GM19467 (cell line): ENCODE measurements around the gene RUNDC3A.
"Not testable (repeated sequence)": the region's sequence is repeated elsewhere in the genome, so short reads cannot be mapped to it uniquely, and the experiment has no call there.

Source experiments
- ATAC-seq: cut with Tn5 transposase; IDR thresholded peaks from one replicate; pipeline ENCODE4 v1.9.1; 2021; ENCODE audit warnings: mild to moderate bottlenecking, moderate library complexity; ENCODE audit not compliant: unreplicated experiment

Gene RUNDC3A

DNA sequence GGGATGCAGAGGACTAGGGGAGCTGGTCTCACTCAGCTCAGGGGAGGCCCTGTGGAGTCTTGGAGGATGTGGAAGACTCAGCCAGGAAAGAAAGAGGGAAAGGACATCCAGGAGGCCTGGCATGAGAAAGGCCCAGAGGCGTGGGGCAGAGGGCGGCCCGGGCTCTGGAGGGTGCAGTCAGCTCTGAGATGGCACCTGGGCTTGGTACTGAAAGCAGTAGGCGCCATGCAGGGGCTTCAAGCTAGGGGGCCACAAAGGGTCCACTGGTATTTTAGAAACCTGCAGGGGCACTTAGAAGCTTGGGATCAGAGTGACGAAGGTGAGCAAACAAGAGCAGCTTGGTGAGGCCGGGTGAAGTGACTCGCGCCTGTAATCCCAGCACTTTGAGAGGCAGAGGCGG, 49.7 kb downstream of the RUNDC3A start:
- no peak for ATAC-seq

GRCh38 chr17:44359006-44359405, 50.6 kb downstream of the RUNDC3A start:
- ATAC-seq, result no peak

DNA sequence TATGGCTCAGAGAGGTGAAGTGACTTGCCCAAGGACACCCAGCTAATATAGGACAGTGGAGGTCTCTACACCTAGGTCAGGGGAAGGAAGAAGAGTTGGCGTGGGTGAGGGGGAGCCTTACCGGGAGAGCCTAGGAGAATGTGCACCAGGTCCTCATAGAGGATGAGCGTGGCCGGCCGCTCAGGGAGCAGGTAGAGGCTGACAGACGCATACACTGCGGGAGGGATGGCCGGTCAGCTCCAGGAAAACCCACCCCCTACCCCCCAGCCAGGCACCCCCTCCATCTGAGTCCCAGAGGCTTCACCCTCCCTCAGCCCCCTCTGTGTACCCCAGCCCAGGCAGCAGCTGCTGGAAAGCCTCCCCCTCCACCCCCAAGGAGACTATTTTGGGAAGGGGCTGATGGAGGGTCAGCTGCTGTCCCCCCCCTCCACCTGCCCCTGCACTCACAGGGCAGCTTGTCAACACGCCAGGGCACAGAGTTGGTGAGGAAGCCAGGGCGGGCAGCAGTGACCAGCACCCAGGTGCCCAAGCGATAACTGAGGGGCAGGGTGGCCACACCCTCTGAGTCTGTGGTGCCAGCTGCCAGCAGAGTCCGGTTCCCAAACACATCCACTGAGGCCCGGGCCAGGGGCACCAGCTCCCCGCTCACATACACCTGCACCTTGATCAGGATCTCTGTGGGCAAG, 51.2 kb downstream of the RUNDC3A start:
- ATAC-seq, result no peak

GRCh38 chr17:44360144-44360533, 51.7 kb downstream of the RUNDC3A start:
- ATAC-seq, result no peak

GRCh38 chr17:44360826-44361225, 52.4 kb downstream of the RUNDC3A start:
- ATAC-seq, result no peak

DNA sequence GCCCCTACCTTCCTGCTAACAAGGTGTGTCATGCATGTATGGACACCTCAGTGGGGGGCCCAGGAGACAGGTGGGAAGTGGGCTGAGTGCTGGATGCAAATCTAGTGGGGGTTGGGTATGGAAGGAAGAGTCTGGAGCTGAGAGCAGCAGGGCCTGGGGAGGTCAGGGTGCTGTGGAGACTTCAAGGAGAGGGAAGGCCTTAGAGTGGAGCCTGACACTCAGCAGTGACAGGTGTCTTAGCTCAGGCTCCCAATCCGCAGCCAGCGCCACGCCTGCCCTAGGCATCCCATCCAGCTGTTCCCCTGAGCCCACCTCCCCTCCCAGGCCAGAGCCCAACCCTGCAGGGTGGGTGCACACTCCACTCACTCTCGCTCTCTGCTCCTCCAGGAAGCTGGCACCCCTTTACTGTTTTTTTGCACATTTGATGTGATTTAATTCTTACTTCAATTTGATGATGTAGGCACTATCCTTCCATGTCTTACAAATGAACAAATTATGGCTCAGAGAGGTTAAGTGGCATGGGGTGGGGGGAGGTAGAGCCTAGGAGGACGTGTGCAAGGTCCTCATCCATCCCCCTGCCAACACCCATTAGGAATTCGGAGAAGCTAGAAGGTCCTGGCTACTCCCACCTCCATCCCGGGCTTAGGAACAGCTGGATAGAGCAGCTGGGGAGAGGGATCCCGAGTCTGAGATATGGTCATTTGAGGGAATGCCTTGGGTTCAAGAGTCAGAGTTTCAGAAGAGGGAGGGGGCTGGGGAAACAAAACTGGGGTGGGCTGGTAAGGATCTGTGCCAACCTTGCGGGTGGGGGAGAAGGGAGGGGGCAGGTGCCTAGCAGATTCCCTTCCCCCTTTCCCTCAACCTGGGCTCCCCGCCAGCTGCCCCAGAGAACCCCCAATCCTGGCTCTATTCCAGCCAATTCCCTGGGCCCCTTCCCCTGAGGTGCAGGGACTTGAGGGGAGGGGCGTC, 53.2 kb downstream of the RUNDC3A start:
- no peak for ATAC-seq

GRCh38 chr17:44362459-44362948, 54.1 kb downstream of the RUNDC3A start:
- ATAC-seq, result no peak

GRCh38 chr17:44362949-44363612, 54.7 kb downstream of the RUNDC3A start:
- ATAC-seq, result no peak

GRCh38 chr17:44363613-44364159, 55.3 kb downstream of the RUNDC3A start, which contains the start of gene FAM171A2:
TSS of gene FAM171A2 (minus strand) at chr17:44363853. CDS start at chr17:44363714, 139 bp downstream.
- no peak for ATAC-seq

DNA sequence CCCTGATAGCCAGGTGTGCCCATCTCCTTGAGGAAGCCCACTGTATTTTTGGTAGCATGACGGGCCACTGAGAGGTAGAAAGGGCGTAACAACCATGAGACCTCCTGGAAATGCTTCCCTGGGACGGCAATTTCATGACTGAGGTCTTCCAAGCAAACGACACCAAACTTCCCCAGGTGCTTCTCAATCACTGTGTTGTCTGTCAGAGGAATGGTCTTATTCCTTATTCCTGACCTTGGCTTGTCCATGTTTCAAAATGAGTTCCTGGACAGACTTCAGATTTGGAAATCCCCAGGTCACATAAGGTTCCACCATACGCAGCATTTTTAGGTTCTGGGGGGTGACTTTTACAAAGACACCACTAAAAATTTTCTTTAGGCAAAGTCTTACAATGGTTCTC, 56.6 kb downstream of the RUNDC3A start:
- ATAC-seq, result not testable (repeated sequence)

GRCh38 chr17:44367231-44367979, 59.0 kb downstream of the RUNDC3A start:
- ATAC-seq, result no peak
